ENCODE data around the gene GGT1. TPM values are rescaled to one million over a fixed set of nuclear protein-coding genes. Genes with fewer than 3 reads are reported as not detected.
"Not testable (repeated sequence)": the region's sequence is repeated elsewhere in the genome, so short reads cannot be mapped to it uniquely, and the experiment has no call there.

The GGT1 gene
- total and polyA plus RNA-seq, 2 experiments from 2014 or later, result 0.60 to 2.1 TPM

DNA sequence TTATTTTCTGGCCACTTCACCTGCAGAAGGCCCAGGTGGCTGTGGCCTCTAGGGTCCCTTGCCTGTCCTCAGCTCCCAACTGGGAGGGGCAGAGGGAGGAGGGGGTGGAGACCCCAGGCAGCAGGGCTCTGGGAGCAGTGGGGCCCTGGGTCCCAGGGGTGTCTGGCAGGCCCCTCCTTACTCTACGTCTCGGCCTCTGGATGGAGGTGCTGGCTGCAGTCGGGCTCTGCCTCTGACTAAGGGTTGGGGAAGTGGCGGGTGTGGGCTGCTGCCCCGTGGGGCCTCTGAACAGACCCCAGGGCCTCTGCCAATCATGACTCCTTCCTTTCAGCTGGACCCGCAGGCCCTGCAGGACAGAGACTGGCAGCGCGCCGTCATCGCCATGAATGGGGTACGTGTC lies 41.4 kb downstream of the GGT1 start:
- H3K27ac ChIP-seq; H3K9me3 ChIP-seq (ENCODE audit: low read depth); DNase-seq; H3K4me3 ChIP-seq; H3K36me3 ChIP-seq (ENCODE audit: low read depth); H4K20me1 ChIP-seq (ENCODE audit: insufficient read depth); H3K4me1 ChIP-seq (ENCODE audit: insufficient read depth); H3K79me2 ChIP-seq (ENCODE audit: insufficient read depth); H2AFZ ChIP-seq; H3F3A ChIP-seq (ENCODE audit: insufficient read depth); H3K9me2 ChIP-seq (ENCODE audit: insufficient read depth); H3K27me3 ChIP-seq (replicated peaks; ENCODE audit: insufficient read depth); H3K9ac ChIP-seq; in situ Hi-C loops (cut with MboI); H3K4me2 ChIP-seq (ENCODE audit: unreplicated experiment): not testable (repeated sequence)
- 21 to 80% methylated on average over 5 to 6 of the region's 11 CpGs for WGBS, 2 experiments (ENCODE audit: low coverage in 1 of 2, low lambda C conversion rate in 2 of 2, missing lambda C conversion rate in 2 of 2)

DNA sequence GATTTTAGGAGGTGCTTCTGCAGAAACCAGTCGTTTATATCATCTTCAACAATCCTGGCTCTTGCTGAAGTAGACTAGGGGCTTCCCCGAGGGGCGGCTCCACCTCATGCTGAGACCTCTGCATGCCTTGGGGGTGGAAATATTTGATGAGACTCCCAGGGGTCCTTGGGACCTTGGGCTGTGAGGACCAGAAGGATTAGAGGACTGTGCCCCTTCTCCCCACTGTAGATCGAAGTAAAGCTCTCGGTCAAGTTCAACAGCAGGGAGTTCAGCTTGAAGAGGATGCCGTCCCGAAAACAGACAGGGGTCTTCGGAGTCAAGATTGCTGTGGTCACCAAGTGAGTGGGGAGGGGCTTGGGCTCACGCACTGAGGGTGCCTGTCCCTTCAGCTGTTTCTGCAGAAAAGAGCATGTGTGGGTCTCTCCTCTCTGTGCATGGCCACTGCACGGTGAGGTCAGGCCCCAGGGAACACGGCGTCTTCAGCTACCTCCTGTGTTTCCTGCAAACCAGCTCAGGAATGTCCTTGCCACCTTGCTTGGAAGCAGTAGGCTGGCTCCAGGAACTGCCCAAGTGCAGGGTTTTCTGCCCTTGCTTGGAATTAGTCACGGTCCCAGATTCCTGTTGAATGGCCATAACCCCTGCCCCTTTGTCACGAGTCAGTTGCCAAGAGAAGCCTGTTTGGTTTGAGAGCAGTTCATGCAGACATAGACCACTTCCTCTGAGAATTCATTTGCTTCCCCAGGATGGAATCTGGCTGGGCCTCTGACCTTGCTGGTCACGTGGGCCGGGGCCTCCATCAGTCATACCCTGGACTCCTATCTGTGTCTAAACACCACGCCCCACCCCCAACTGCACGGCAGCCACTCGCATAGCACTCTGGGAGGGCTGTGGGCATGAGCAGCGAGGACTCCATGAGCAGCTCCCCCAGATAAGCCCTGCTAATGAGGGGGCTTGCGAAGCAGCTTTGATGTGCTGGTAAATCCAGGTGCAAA lies 42.7 kb downstream of the GGT1 start:
- H2AFZ ChIP-seq; H3K9ac ChIP-seq; H3K9me3 ChIP-seq (ENCODE audit: low read depth); H3K4me2 ChIP-seq (ENCODE audit: unreplicated experiment); H3K27me3 ChIP-seq (replicated peaks; ENCODE audit: insufficient read depth); H3F3A ChIP-seq (ENCODE audit: insufficient read depth); in situ Hi-C loops (cut with MboI); H3K4me3 ChIP-seq; H4K20me1 ChIP-seq (ENCODE audit: insufficient read depth); H3K36me3 ChIP-seq (ENCODE audit: low read depth); H3K4me1 ChIP-seq (ENCODE audit: insufficient read depth); H3K27ac ChIP-seq; DNase-seq; H3K9me2 ChIP-seq (ENCODE audit: insufficient read depth); H3K79me2 ChIP-seq (ENCODE audit: insufficient read depth): not testable (repeated sequence)
- 64 to 76% methylated on average over 9 to 10 of the region's 21 CpGs for WGBS, 2 experiments (ENCODE audit: low coverage in 1 of 2, low lambda C conversion rate in 2 of 2, missing lambda C conversion rate in 2 of 2)

DNA sequence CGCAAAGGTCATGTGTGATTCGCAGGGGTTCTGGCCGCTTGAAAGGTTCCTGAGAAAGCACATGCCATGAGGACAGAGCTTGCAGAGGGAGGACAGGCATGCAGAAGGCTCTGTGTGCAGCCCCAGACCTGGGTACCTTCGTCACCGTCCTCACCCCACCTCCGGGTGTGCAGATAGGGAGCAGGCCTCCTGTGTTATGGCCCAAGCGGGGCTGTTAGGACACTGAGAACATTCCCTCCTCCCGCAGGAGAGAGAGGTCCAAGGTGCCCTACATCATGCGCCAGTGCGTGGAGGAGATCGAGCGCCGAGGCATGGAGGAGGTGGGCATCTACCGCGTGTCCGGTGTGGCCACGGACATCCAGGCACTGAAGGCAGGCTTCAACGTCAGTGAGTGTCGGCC lies 43.8 kb downstream of the GGT1 start:
- H3K27ac ChIP-seq; DNase-seq; H3K36me3 ChIP-seq (ENCODE audit: low read depth); H3K9me3 ChIP-seq (ENCODE audit: low read depth); H3F3A ChIP-seq (ENCODE audit: insufficient read depth); H3K9me2 ChIP-seq (ENCODE audit: insufficient read depth); H3K4me3 ChIP-seq; H3K9ac ChIP-seq; H3K4me2 ChIP-seq (ENCODE audit: unreplicated experiment); H2AFZ ChIP-seq; H3K79me2 ChIP-seq (ENCODE audit: insufficient read depth); H3K4me1 ChIP-seq (ENCODE audit: insufficient read depth); H3K27me3 ChIP-seq (replicated peaks; ENCODE audit: insufficient read depth); H4K20me1 ChIP-seq (ENCODE audit: insufficient read depth); in situ Hi-C loops (cut with MboI): not testable (repeated sequence)
- WGBS, 2 experiments (ENCODE audit: low coverage in 1 of 2, low lambda C conversion rate in 2 of 2, missing lambda C conversion rate in 2 of 2), result 83 to 84% methylated on average over 12 to 16 of the region's 19 CpGs

DNA sequence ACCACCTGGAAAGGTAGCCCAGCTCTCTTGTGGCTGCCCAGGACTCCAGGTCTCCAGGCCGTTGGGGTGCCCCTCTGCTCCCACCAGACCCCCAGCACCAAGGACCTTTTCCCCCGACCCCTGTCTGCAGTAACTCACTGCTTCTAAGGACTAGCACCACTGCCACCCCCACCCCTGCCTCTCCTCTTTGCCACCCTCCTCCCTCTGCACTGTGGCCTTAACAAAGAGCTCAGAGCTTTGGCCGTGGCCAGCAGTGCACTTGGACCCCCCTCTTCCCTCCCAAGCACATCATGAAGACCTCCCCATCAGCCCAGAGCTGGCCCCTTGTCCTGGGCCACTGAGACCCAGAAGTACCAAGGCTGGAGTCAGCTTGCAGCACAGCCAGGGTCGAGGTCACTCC lies 46.4 kb downstream of the GGT1 start:
- 20 to 29% methylated on average over 1 to 2 of the region's 4 CpGs for WGBS, 2 experiments (ENCODE audit: low coverage in 1 of 2, low lambda C conversion rate in 2 of 2, missing lambda C conversion rate in 2 of 2)

DNA sequence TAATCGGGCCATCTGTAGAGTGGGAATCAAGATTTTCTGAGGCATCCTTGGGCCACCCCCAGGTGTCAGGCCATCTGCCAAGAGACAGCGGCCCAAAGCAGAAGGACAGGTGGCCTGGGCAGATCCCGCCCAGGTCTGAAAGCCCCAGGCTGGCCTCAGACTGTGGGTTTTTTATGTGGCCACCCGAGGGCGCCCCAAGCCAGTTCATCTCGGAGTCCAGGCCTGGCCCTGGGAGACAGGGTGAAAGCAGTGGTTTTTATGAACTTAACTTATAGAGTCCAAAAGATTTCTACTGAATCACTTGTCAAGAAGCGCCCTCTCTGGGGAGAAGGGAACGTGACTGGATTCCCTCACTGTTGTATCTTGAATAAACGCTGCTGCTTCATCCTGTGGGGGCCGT lies 47.9 kb downstream of the GGT1 start:
- in situ Hi-C loops (cut with MboI); H3K36me3 ChIP-seq (ENCODE audit: low read depth); H3K4me3 ChIP-seq; H3K4me1 ChIP-seq (ENCODE audit: insufficient read depth); H3K27ac ChIP-seq; H3K79me2 ChIP-seq (ENCODE audit: insufficient read depth); H2AFZ ChIP-seq; H3K9me2 ChIP-seq (ENCODE audit: insufficient read depth); DNase-seq; H3K4me2 ChIP-seq (ENCODE audit: unreplicated experiment); H3K27me3 ChIP-seq (replicated peaks; ENCODE audit: insufficient read depth); H3K9me3 ChIP-seq (ENCODE audit: low read depth); H3F3A ChIP-seq (ENCODE audit: insufficient read depth); H4K20me1 ChIP-seq (ENCODE audit: insufficient read depth); H3K9ac ChIP-seq: not testable (repeated sequence)
- 20% methylated on average over 1 of the region's 10 CpGs; no CpG with 5 or more reads in 1 of the 2 experiments for WGBS, 2 experiments (ENCODE audit: low coverage in 1 of 2, low lambda C conversion rate in 2 of 2, missing lambda C conversion rate in 2 of 2)

More for the DNA sequence above, 46.4 kb downstream of the GGT1 start:
- H3K4me3 ChIP-seq; in situ Hi-C loops (cut with MboI); H3K27me3 ChIP-seq (replicated peaks; ENCODE audit: insufficient read depth); DNase-seq; H2AFZ ChIP-seq; H4K20me1 ChIP-seq (ENCODE audit: insufficient read depth); H3K36me3 ChIP-seq (ENCODE audit: low read depth); H3K9ac ChIP-seq; H3K79me2 ChIP-seq (ENCODE audit: insufficient read depth); H3K4me2 ChIP-seq (ENCODE audit: unreplicated experiment); H3F3A ChIP-seq (ENCODE audit: insufficient read depth); H3K9me2 ChIP-seq (ENCODE audit: insufficient read depth); H3K9me3 ChIP-seq (ENCODE audit: low read depth); H3K27ac ChIP-seq; H3K4me1 ChIP-seq (ENCODE audit: insufficient read depth): not testable (repeated sequence)

DNA sequence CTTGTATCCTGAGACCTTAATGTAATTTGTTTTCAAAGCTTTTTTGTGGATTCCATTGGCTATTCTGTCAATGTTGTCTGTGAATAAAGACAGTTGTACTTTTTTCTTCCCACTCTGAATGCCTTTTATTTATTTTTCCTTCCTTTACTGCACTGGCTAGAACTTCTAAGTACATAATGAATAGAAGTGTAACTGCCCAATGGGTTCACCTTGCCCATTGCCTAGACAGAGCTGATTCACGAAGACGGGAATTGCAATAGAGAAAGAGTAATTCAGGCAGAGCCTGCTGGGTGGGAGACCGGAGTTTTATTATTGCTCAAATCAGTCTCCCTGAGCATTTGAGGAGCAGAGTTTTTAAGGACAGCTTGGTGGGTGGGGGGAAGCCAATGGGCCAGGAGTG lies 62.4 kb downstream of the GGT1 start:
- H3K27ac ChIP-seq; H4K20me1 ChIP-seq (ENCODE audit: insufficient read depth); H2AFZ ChIP-seq; H3K27me3 ChIP-seq (replicated peaks; ENCODE audit: insufficient read depth); H3K79me2 ChIP-seq (ENCODE audit: insufficient read depth); H3K9me2 ChIP-seq (ENCODE audit: insufficient read depth); H3K9ac ChIP-seq; H3K4me3 ChIP-seq; DNase-seq; H3K9me3 ChIP-seq (ENCODE audit: low read depth); H3K4me2 ChIP-seq (ENCODE audit: unreplicated experiment); H3K36me3 ChIP-seq (ENCODE audit: low read depth); H3K4me1 ChIP-seq (ENCODE audit: insufficient read depth); in situ Hi-C loops (cut with MboI); H3F3A ChIP-seq (ENCODE audit: insufficient read depth): not testable (repeated sequence)
- 51 to 71% methylated on average over 3 of the region's 3 CpGs for WGBS, 2 experiments (ENCODE audit: low coverage in 1 of 2, low lambda C conversion rate in 2 of 2, missing lambda C conversion rate in 2 of 2)

DNA sequence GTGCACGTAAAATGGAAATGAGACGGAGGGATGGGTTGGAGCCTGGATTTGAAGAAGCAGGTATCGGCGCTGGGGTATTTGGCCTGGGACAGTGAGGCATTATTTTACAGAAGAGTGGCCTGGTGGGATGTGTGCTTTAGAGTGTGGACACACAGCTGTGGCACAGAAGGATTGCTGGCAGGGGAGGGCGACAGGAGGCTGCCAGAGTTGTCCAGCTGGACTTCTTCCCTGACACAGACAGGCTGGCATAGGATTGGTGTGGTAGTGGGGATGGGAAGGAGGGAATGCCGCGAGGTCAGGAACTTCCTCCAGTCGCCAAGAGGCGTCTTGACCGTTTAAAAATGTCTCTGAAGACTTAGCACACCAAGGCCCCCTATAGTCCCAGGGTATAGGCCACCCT lies 64.9 kb downstream of the GGT1 start:
- H3K9me2 ChIP-seq (ENCODE audit: insufficient read depth); H3K9ac ChIP-seq; H4K20me1 ChIP-seq (ENCODE audit: insufficient read depth); H3F3A ChIP-seq (ENCODE audit: insufficient read depth); H3K4me3 ChIP-seq; H3K4me1 ChIP-seq (ENCODE audit: insufficient read depth); H3K9me3 ChIP-seq (ENCODE audit: low read depth); in situ Hi-C loops (cut with MboI); DNase-seq; H2AFZ ChIP-seq; H3K4me2 ChIP-seq (ENCODE audit: unreplicated experiment); H3K27me3 ChIP-seq (replicated peaks; ENCODE audit: insufficient read depth); H3K79me2 ChIP-seq (ENCODE audit: insufficient read depth); H3K27ac ChIP-seq; H3K36me3 ChIP-seq (ENCODE audit: low read depth): not testable (repeated sequence)
- WGBS, 2 experiments (ENCODE audit: low coverage in 1 of 2, low lambda C conversion rate in 2 of 2, missing lambda C conversion rate in 2 of 2), result 56 to 59% methylated on average over 6 to 8 of the region's 10 CpGs

All from GM23248 (cell line).